GM23338 (cell line): ENCODE measurements around the gene KIAA1755. TPM values are rescaled to one million over a fixed set of nuclear protein-coding genes. Genes with fewer than 3 reads are reported as not detected.

Source experiments
- ATAC-seq: fragments of 200-7000 bp; cut with Tn5 transposase; 3 replicates; pipeline ENCODE4 v1.9.1; 2020
- DNase-seq: peaks from one replicate; pipeline ENCODE4 v3.0.0-alpha.2; 2015; ENCODE audit warnings: low spot score
- H2AFZ ChIP-seq: fragments of 200-600 bp; sonication (generic); 2 replicates; pipeline ENCODE4 v1.8.0; 2016; ENCODE audit warnings: antibody characterized with exemption, mild to moderate bottlenecking, moderate library complexity
- H3F3A ChIP-seq: fragments of 200-600 bp; sonication (generic); replicated peaks from 2 replicates; pipeline ENCODE4 v1.8.0; 2017; ENCODE audit warnings: antibody characterized with exemption, mixed run types, low read depth
- H3K27ac ChIP-seq: fragments of 200-600 bp; sonication (generic); 2 replicates; pipeline ENCODE4 v1.6.1; 2016; ENCODE audit warnings: low read depth
- H3K27me3 ChIP-seq: fragments of 200-600 bp; sonication (generic); 2 replicates; pipeline ENCODE4 v1.8.0; 2016; ENCODE audit warnings: mild to moderate bottlenecking, mixed run types, moderate library complexity; ENCODE audit not compliant: insufficient read depth
- H3K36me3 ChIP-seq: fragments of 200-600 bp; sonication (generic); 2 replicates; pipeline ENCODE4 v1.8.0; 2016; ENCODE audit warnings: mild to moderate bottlenecking; ENCODE audit not compliant: insufficient read depth
- H3K4me1 ChIP-seq: fragments of 200-600 bp; sonication (generic); 2 replicates; pipeline ENCODE4 v1.8.0; 2016; ENCODE audit warnings: mild to moderate bottlenecking, moderate library complexity; ENCODE audit not compliant: insufficient read depth
- H3K4me2 ChIP-seq: fragments of 200-600 bp; sonication (generic); 2 replicates; pipeline ENCODE4 v1.7.1; 2017; ENCODE audit warnings: mixed run types
- H3K4me3 ChIP-seq: fragments of 200-600 bp; sonication (generic); 2 replicates; pipeline ENCODE4 v1.6.1; 2016; ENCODE audit warnings: mixed run types
- H3K79me2 ChIP-seq: fragments of 200-600 bp; sonication (generic); replicated peaks from 2 replicates; pipeline ENCODE4 v1.8.0; 2017; ENCODE audit warnings: mild to moderate bottlenecking; ENCODE audit not compliant: insufficient read depth
- H3K9me2 ChIP-seq: fragments of 200-600 bp; sonication (generic); 2 replicates; pipeline ENCODE4 v1.8.0; 2017; ENCODE audit not compliant: insufficient read depth
- H4K20me1 ChIP-seq: fragments of 200-600 bp; sonication (generic); replicated peaks from 2 replicates; pipeline ENCODE4 v1.8.0; 2017; ENCODE audit warnings: mild to moderate bottlenecking; ENCODE audit not compliant: insufficient read depth
- H3K27ac Mint-ChIP-seq: 2 replicates; pipeline ENCODE4 v1.8.0; 2020; ENCODE audit warnings: inconsistent platforms, mild to moderate bottlenecking, moderate library complexity, mixed read lengths
- H3K27me3 Mint-ChIP-seq: 3 replicates; pipeline ENCODE4 v1.8.0; 2022; ENCODE audit warnings: low read depth, mild to moderate bottlenecking, moderate library complexity, mixed read lengths, inconsistent platforms; ENCODE audit not compliant: insufficient read depth, poor library complexity
- H3K36me3 Mint-ChIP-seq: 3 replicates; pipeline ENCODE4 v1.8.0; 2021; ENCODE audit warnings: low read depth, mild to moderate bottlenecking, inconsistent platforms, moderate library complexity, mixed read lengths
- H3K4me1 Mint-ChIP-seq: 3 replicates; pipeline ENCODE4 v1.8.0; 2020; ENCODE audit warnings: mild to moderate bottlenecking, inconsistent platforms, mixed read lengths
- H3K4me3 Mint-ChIP-seq: 3 replicates; pipeline ENCODE4 v1.8.0; 2021; ENCODE audit warnings: moderate library complexity, mild to moderate bottlenecking, inconsistent platforms, mixed read lengths
- H3K9me3 Mint-ChIP-seq: 3 replicates; pipeline ENCODE4 v1.8.0; 2020; ENCODE audit warnings: moderate library complexity, mild to moderate bottlenecking, inconsistent platforms, mixed read lengths
- CREB1 ChIP-seq: fragments of 250-450 bp; sonication (Bioruptor Pico); IDR thresholded peaks from 2 replicates; pipeline ENCODE4 v1.5.0; 2020; ENCODE audit warnings: low read depth, mild to moderate bottlenecking, moderate library complexity
- CTCF ChIP-seq, 2 experiments: fragments of 200-600 bp in 1 of 2; sonication (generic) in 1 of 2; conservative IDR thresholded peaks; 2 replicates each; pipeline versions ENCODE4 v1.5.1 to v1.6.1; 2016 to 2017; ENCODE audit warnings: antibody characterized with exemption in 2 of 2, low read depth in 2 of 2, mild to moderate bottlenecking in 2 of 2, moderate library complexity in 1 of 2
- EZH2 ChIP-seq: fragments of 200-600 bp; sonication (generic); IDR thresholded peaks from one replicate; pipeline ENCODE4 v1.8.0; 2017; ENCODE audit warnings: antibody characterized with exemption, mild to moderate bottlenecking, low read depth; ENCODE audit not compliant: unreplicated experiment
- EZH2phosphoT487 ChIP-seq: fragments of 200-600 bp; sonication (generic); IDR thresholded peaks from one replicate; pipeline ENCODE4 v1.8.1; 2018; ENCODE audit warnings: antibody characterized with exemption; ENCODE audit not compliant: unreplicated experiment
- ZNF114 ChIP-seq: fragments of 250-450 bp; sonication (Bioruptor Pico); IDR thresholded peaks from 2 replicates; pipeline ENCODE4 v1.5.0; 2020; ENCODE audit warnings: mild to moderate bottlenecking, moderate library complexity
- ZNF462 ChIP-seq: fragments of 250-450 bp; sonication (Bioruptor Pico); IDR thresholded peaks from 2 replicates; pipeline ENCODE4 v1.5.0; 2020; ENCODE audit warnings: mild to moderate bottlenecking, moderate library complexity
- polyA plus RNA-seq: library from polyadenylated mRNA; unstranded; fragments of >200 nt; fragmentation: Nextera tagmentation; extraction: Ambion mirVana; gene quantifications from 2 replicates; pipeline ENCODE4 v1.2.1, GENCODE V29; 2016
- total RNA-seq: library from RNA; depleted of rRNA; stranded (reverse); fragments of >200 nt; shearing (Covaris generic); gene quantifications from 2 replicates; pipeline ENCODE4 v1.2.3, GENCODE V29; 2014

Gene KIAA1755
- total and polyA plus RNA-seq, 2 experiments from 2014 or later = 0.28 TPM; not detected in 1

- H3K27ac ChIP-seq = no peak overlapping the region
- Mint-ChIP-seq H3K36me3 (no peaks in the 10 kb centered on the region), H3K9me3 (no peaks in the 10 kb centered on the region), H3K27ac (no peak overlapping the region), H3K27me3 (no peaks in the 10 kb centered on the region), H3K4me3 (no peak overlapping the region), H3K4me1 (peaks cover under 1% of the 10 kb centered on the region; the same call in 2 of the 3 replicates)
- no peak overlapping the region for H2AFZ ChIP-seq
- H3K4me1 ChIP-seq = no peaks in the 10 kb centered on the region
- ATAC-seq (no peak), DNase-seq (no peak)
- TF ChIP-seq EZH2phosphoT487 = no peak
- no peak for TF ChIP-seq CTCF (conservative IDR thresholded peaks at IDR 0.05; ENCODE audit: low read depth in 2 of 2)
- no peaks in the 10 kb centered on the region for H3K27me3 ChIP-seq
- H3K9me2 ChIP-seq = no peaks in the 10 kb centered on the region
- H4K20me1 ChIP-seq = no peaks in the 10 kb centered on the region
- no peaks in the 10 kb centered on the region for H3F3A ChIP-seq
- H3K4me3 ChIP-seq = no peak overlapping the region
- no peaks in the 10 kb centered on the region for H3K79me2 ChIP-seq
- no peaks in the 10 kb centered on the region for H3K36me3 ChIP-seq
- H3K4me2 ChIP-seq = no peak overlapping the region
Observed at GRCh38 chr20:38305541-38305940, 45.0 kb upstream of the KIAA1755 start.

- Histone ChIP-seq H3K4me2 (no peak overlapping the region), H3F3A (no peaks in the 10 kb centered on the region), H3K27me3 (no peaks in the 10 kb centered on the region), H3K4me3 (no peak overlapping the region), H3K36me3 (no peaks in the 10 kb centered on the region), H3K9me2 (no peaks in the 10 kb centered on the region), H3K4me1 (no peaks in the 10 kb centered on the region), H3K79me2 (no peaks in the 10 kb centered on the region), H4K20me1 (no peaks in the 10 kb centered on the region), H3K27ac (no peak overlapping the region), H2AFZ (no peak overlapping the region)
- H3K9me3 Mint-ChIP-seq = no peaks in the 10 kb centered on the region
- H3K4me1 Mint-ChIP-seq = peaks cover 6% of the 10 kb centered on the region
- ATAC-seq (peak; percentile 85), DNase-seq (peak; percentile 78)
- H3K4me3 Mint-ChIP-seq = no peak overlapping the region
- TF ChIP-seq ZNF462 (no peak), EZH2 (no peak), ZNF114 (CRISPR knock-in tag) (no peak), CTCF (conservative IDR thresholded peaks at IDR 0.05; ENCODE audit: low read depth in 2 of 2) (peak; percentile 76 to 82), CREB1 (no peak)
- peaks cover under 1% of the 10 kb centered on the region for H3K27me3 Mint-ChIP-seq
- no peak overlapping the region for H3K27ac Mint-ChIP-seq
- no peaks in the 10 kb centered on the region for H3K36me3 Mint-ChIP-seq
Observed at GRCh38 chr20:38304845-38305447, 44.4 kb upstream of the KIAA1755 start.
